GM23248 (cell line): Measurements from ENCODE around the gene CDON. TPM values are rescaled to one million over a fixed set of nuclear protein-coding genes. Genes with fewer than 3 reads are reported as not detected.

Source experiments
- DNase-seq: peaks from one replicate; pipeline ENCODE4 v3.0.0-alpha.2; 2015
- H2AFZ ChIP-seq: fragments of 200-600 bp; sonication (generic); 2 replicates; pipeline ENCODE4 v1.6.1; 2016; ENCODE audit warnings: antibody characterized with exemption
- H3F3A ChIP-seq: fragments of 200-600 bp; sonication (generic); 2 replicates; pipeline ENCODE4 v1.6.1; 2016; ENCODE audit warnings: mild to moderate bottlenecking, antibody characterized with exemption, mixed run types; ENCODE audit not compliant: insufficient read depth
- H3K27ac ChIP-seq: fragments of 200-600 bp; sonication (generic); 2 replicates; pipeline ENCODE4 v1.5.1; 2016; ENCODE audit warnings: mild to moderate bottlenecking
- H3K27me3 ChIP-seq: fragments of 200-600 bp; sonication (generic); replicated peaks from 2 replicates; pipeline ENCODE4 v1.6.1; 2016; ENCODE audit warnings: mild to moderate bottlenecking; ENCODE audit not compliant: insufficient read depth
- H3K36me3 ChIP-seq: fragments of 200-600 bp; sonication (generic); 2 replicates; pipeline ENCODE4 v1.6.1; 2016; ENCODE audit warnings: low read depth, mild to moderate bottlenecking
- H3K4me1 ChIP-seq: fragments of 200-600 bp; sonication (generic); 2 replicates; pipeline ENCODE4 v1.6.1; 2016; ENCODE audit warnings: mild to moderate bottlenecking; ENCODE audit not compliant: insufficient read depth
- H3K4me2 ChIP-seq: fragments of 200-600 bp; sonication (generic); one replicate; pipeline ENCODE4 v1.6.1; 2016; ENCODE audit warnings: mild to moderate bottlenecking; ENCODE audit not compliant: unreplicated experiment
- H3K4me3 ChIP-seq: fragments of 200-600 bp; sonication (generic); 2 replicates; pipeline ENCODE4 v1.5.1; 2016; ENCODE audit warnings: mild to moderate bottlenecking
- H3K79me2 ChIP-seq: fragments of 200-600 bp; sonication (generic); 2 replicates; pipeline ENCODE4 v1.6.1; 2016; ENCODE audit warnings: mild to moderate bottlenecking; ENCODE audit not compliant: insufficient read depth
- H3K9ac ChIP-seq: fragments of 200-600 bp; sonication (generic); 2 replicates; pipeline ENCODE4 v1.6.1; 2016; ENCODE audit warnings: mild to moderate bottlenecking
- H3K9me2 ChIP-seq: fragments of 200-600 bp; sonication (generic); 2 replicates; pipeline ENCODE4 v1.6.1; 2016; ENCODE audit warnings: mixed run types, mild to moderate bottlenecking, moderate library complexity; ENCODE audit not compliant: insufficient read depth
- H3K9me3 ChIP-seq: fragments of 200-600 bp; sonication (generic); one replicate; pipeline ENCODE4 v1.6.1; 2017; ENCODE audit warnings: low read depth
- H4K20me1 ChIP-seq: fragments of 200-600 bp; sonication (generic); 2 replicates; pipeline ENCODE4 v1.6.0; 2016; ENCODE audit not compliant: insufficient read depth
- EZH2 ChIP-seq: fragments of 200-600 bp; sonication (generic); IDR thresholded peaks from 2 replicates; pipeline ENCODE4 v1.6.1; 2018; ENCODE audit warnings: antibody characterized with exemption, mild to moderate bottlenecking; ENCODE audit not compliant: insufficient read depth, poor library complexity, severe bottlenecking
- EZH2phosphoT487 ChIP-seq: fragments of 200-600 bp; sonication (generic); IDR thresholded peaks from 2 replicates; pipeline ENCODE4 v1.6.1; 2018; ENCODE audit warnings: antibody characterized with exemption, moderate library complexity, mild to moderate bottlenecking, low read depth; ENCODE audit not compliant: insufficient read depth
- WGBS, 2 experiments: methylation state at CpG; one replicate each; pipeline ENCODE4 v1.1.6; 2015 to 2017; ENCODE audit warnings: low lambda C conversion rate in 2 of 2, low coverage in 1 of 2; ENCODE audit errors: missing lambda C conversion rate in 2 of 2; 5-methylcytosine and 5-hydroxymethylcytosine counted together
- in situ Hi-C: fragments of 300-500 bp; cut with MboI; formaldehyde crosslinking; loops from 2 replicates; pipeline ENCODE4 v1.15.0; 2020
- polyA plus RNA-seq: library from polyadenylated mRNA; unstranded; fragments of >200 nt; fragmentation: Nextera tagmentation; extraction: Ambion mirVana; gene quantifications from 2 replicates; pipeline ENCODE4 v1.2.1, GENCODE V29; 2016
- total RNA-seq: library from RNA; depleted of rRNA; stranded (reverse); fragments of >200 nt; shearing (Covaris generic); gene quantifications from 2 replicates; pipeline ENCODE4 v1.2.3, GENCODE V29; 2014; rRNA removed

CDON gene
- total and polyA plus RNA-seq, 2 experiments from 2014 or later: 2.2 to 10.3 TPM

DNA sequence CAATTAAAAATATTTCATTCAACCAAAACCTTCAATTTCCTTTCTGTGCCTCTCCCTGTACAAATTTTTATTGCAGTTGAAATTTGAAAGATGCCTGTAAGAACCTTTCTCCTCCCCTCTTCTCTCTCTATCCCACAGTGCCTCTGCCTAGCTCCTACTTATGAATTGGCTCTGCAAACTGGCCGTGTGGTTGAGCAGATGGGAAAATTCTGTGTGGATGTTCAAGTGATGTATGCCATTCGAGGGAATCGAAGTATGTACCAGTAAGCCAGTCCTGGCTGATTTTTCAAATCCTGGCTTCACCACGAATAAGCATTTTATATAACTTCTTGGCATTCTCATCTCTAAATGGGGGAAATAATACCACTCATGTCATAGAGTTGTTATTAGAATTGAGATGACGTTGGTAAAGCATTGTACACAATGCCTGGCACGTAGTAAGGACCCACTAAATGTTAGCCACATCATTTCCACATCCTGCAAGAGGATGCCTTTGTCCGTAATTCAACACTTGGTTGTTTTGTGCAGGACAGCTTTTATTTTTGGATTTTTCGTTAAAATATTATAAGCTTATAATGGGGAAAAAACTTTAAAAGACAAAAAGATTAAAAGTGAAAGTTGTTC is 152.3 kb downstream of the CDON start:
- Histone ChIP-seq H2AFZ (no peak overlapping the region), H3K9me2 (no peaks in the 10 kb centered on the region), H3K9ac (no peak overlapping the region), H3K9me3 (no peaks in the 10 kb centered on the region), H3K4me2 (no peak overlapping the region), H3F3A (no peaks in the 10 kb centered on the region), H3K4me3 (no peak overlapping the region), H3K79me2 (no peaks in the 10 kb centered on the region), H3K4me1 (no peaks in the 10 kb centered on the region), H3K27me3 (peaks cover 63% of the 10 kb centered on the region), H4K20me1 (no peaks in the 10 kb centered on the region), H3K27ac (no peak overlapping the region), H3K36me3 (no peaks in the 10 kb centered on the region)
- 28 to 31% methylated on average over 8 of the region's 8 CpGs for WGBS, 2 experiments
- in situ Hi-C loops: no loop called here
- no peak for DNase-seq
- no peak for TF ChIP-seq EZH2phosphoT487
- no peak for TF ChIP-seq EZH2

Other genes with a start within 250 kb of the CDON start
- gene PATE4, start 229.6 kb downstream of the CDON start, total RNA-seq: not detected in 2 replicates
- not detected in 2 replicates for gene PATE4, start 229.6 kb downstream of the CDON start, polyA plus RNA-seq
- gene HYLS1, start 175.2 kb downstream of the CDON start, total RNA-seq: 4.6 and 6.2 TPM in 2 replicates
- gene HYLS1, start 175.2 kb downstream of the CDON start, polyA plus RNA-seq: 11.7 and 13.0 TPM in 2 replicates
- 8.3 and 11.8 TPM in 2 replicates for gene PUS3, start 159.7 kb downstream of the CDON start, total RNA-seq
- gene PUS3, start 159.7 kb downstream of the CDON start, polyA plus RNA-seq: 8.4 and 10.7 TPM in 2 replicates
- gene DDX25, start 158.4 kb downstream of the CDON start, total RNA-seq: not detected in 2 replicates
- gene DDX25, start 158.4 kb downstream of the CDON start, polyA plus RNA-seq: not detected in 2 replicates
- gene VSIG10L2, start 116.8 kb downstream of the CDON start, total RNA-seq: not detected in 2 replicates
- not detected in 2 replicates for gene VSIG10L2, start 116.8 kb downstream of the CDON start, polyA plus RNA-seq
- gene RPUSD4, start 148.8 kb upstream of the CDON start, total RNA-seq: 21.3 and 25.4 TPM in 2 replicates
- 12.0 and 12.1 TPM in 2 replicates for gene RPUSD4, start 148.8 kb upstream of the CDON start, polyA plus RNA-seq
- gene FAM118B, start 148.9 kb upstream of the CDON start, total RNA-seq: 23.1 and 25.4 TPM in 2 replicates
- gene FAM118B, start 148.9 kb upstream of the CDON start, polyA plus RNA-seq: 29.5 and 30.5 TPM in 2 replicates
- 142 and 151 TPM in 2 replicates for gene SRPRA, start 206.0 kb upstream of the CDON start, total RNA-seq
- 122 and 125 TPM in 2 replicates for gene SRPRA, start 206.0 kb upstream of the CDON start, polyA plus RNA-seq
- gene FOXRED1, start 206.3 kb upstream of the CDON start, total RNA-seq: 14.1 and 22.0 TPM in 2 replicates
- gene FOXRED1, start 206.3 kb upstream of the CDON start, polyA plus RNA-seq: 9.0 and 9.3 TPM in 2 replicates
- 3.8 TPM in 2 replicates for gene TIRAP, start 220.2 kb upstream of the CDON start, total RNA-seq
- gene TIRAP, start 220.2 kb upstream of the CDON start, polyA plus RNA-seq: 2.8 and 3.2 TPM in 2 replicates
- 12.1 and 12.4 TPM in 2 replicates for gene DCPS, start 241.2 kb upstream of the CDON start, total RNA-seq
- 26.1 and 30.1 TPM in 2 replicates for gene DCPS, start 241.2 kb upstream of the CDON start, polyA plus RNA-seq